Measurements from ENCODE around the gene SELENOM.
"Not testable (repeated sequence)": the region's sequence is repeated elsewhere in the genome, so short reads cannot be mapped to it uniquely, and the experiment has no call there.

Gene SELENOM

DNA sequence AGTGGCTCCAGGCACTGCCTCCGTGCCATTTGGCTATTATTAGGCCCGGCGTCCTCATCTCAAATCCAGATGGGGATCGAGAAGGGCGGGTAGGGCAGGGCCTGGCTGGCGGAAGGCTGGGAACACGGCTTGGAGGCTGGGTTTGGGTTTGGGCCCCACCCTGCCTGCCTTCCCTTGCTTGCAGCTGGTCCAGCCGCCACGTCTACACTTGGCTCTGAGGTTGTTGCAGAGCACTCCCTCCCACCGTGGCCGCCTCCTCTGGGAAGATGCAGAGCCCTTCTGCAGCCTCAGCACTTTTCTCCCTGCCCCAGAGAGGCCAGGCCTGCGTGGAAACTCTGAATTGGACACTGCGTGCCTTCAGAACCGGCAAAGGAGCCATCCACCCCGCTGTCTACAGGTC, 31.4 kb downstream of the SELENOM start:
- no peak for DNase-seq (ENCODE audit: low read depth)

DNA sequence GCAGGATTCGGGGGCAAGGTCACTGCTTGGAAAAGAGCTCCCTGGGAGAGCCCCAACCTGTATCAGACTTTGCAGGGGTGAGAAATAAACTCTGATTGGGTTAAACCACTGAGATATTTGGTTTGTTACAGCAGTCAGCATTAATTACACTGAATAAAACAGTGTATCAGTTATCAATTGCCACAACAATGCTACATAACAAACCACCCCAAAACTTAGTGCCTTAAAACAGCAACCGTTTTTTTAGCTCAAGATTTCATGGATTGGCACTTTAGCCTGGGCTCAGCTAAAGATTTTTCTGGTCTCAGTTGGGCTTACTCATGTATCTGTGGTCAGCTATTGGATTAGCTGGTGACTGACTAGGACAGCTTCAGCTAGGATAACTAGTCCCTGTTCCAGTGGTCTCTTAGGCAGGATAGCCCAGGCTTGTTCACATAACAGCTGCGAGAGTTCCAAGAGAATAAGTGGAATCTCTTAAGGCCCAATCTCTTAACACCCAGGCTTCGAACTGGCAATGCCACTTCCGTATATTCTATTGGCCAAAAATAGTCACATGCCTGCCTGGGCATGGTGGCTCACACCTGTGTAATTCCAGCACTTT, 33.7 kb downstream of the SELENOM start:
- DNase-seq (ENCODE audit: low read depth) = not testable (repeated sequence)

DNA sequence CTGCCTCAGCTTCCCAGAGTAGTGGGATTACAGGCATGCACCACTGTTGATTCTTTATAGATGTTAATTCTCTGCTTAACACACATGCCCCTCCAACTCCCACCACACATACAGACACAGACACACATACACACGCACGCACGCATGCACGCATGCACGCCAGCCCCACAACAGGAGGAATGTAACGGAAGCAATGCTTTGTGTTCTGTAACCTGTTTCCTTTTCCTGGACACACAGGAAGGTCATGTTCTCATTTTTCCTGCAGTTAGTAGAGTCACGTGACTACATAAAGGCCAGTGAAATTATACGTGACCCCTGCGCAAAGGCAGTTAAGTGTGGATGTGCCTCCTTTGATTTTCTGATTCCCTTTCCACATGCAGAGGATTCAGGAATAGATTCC, 34.2 kb downstream of the SELENOM start:
- DNase-seq (ENCODE audit: low read depth) = not testable (repeated sequence)

DNA sequence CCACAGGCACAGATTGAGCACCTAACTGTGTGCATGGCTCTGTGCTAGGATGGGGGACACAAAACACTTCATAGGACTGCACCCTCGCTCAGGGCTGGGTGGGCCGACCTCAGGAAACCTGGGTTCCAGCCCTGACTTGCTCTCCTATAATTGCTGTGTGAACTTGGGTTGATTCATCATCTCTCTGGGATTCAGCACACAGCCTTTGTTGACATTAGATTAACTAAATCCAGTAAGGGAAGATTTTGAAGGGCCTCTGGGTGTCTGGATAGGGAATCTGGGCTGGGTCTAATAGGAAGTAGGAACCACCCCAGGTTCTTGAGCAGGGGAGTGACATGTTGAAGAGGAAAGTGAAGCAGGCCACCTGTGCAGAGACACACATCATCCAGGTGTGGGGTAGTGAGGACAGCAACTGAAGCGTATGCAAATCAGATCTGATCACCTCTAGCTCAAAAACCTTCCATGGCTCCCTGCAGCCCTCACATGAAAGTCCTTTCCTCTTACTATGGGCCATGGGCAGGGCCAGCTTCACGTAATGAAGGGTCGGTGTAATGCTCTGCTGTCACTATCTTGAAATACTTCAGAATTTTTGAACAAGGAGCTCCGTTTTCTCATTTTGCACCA, 37.6 kb downstream of the SELENOM start:
- DNase-seq (ENCODE audit: low read depth) = not testable (repeated sequence)

DNA sequence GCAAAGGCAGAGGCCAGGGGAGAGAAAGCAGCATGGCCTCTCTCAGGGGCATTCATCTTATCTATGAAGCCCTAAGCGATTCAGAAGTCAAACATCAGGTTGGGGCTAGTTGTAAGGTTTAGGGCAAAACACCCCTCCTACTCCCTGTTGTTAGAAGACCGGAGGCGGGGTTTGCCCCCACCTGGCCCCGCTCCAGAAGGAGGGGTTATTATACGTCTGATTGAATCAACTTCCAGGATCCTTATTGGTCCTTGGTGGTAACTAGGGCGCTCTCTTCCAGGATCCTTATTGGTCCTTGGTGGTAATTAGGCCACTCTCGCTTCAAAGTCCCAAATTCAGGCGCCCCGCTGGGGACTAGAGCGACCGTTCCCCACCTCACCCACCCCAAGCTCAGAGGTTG, 38.4 kb downstream of the SELENOM start:
- no peak for DNase-seq (ENCODE audit: low read depth)

DNA sequence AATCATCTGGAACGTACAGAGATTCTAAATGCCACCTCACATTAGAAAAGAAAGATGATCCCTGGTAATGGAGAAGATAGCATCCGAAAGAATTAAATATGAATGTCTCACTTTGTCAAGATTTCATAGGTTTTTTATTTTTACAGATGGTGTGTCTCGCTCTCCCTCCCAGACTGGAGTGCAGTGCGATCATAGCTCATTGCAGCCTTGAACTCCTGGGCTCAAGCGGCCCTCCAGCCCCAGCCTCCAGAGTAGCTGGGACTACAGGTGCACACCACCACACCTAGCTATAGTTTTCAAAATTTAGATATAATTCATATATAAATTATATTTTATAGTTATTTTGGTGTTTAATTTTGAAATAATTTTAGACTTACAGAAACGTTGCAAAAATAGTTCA, 43.0 kb downstream of the SELENOM start:
- no peak for DNase-seq (ENCODE audit: low read depth)

DNA sequence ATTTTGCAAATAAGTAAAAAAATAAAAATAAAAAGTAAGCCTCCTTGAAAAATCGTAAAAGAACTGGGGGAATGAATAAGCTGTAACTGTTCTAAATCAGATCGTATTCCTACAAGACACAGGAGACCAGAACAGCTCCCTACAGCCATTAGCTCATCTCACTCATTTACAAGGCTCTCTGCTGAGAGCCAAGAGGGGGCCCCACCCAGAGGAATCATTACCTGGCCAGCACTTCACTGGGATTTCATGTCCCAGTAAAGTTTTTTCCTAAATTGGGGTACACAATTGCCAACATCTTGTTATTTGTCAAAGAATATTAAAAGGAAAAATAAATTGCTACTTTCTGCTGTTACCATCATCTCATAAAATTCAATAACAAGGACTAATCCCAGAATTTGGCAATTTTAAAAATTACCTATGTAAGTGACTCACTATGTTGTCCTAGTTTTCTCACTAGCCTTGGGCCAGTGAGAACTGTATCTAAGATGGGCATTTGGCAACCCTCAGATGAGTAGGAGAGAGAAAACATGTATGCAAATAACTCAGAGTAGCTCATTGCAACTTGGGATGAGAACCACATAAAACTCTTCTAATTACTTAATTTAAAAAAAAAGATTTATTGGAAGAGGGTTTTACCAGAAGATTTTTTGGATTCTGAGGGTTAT, 44.7 kb downstream of the SELENOM start:
- DNase-seq (ENCODE audit: low read depth) = no peak

DNA sequence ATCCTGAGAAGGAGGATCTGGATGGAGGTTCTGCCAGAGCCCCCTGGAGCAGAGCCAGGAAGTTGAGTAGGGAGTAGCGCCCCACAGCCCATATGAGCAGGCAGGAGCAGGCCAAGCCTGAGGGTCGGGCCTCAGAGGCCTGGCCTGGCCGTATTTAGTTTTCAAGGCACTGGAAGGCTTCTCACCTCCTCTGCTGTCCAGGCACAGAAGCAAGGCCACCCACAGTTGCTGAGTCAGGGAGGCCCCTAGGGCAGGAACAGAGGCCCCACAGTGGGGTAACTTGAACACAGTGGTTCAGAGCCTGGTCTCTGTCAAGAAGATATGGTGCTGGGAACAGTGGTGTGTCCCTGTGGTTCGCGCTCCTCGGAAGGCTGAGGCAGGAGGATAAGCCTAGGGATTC, 47.7 kb downstream of the SELENOM start:
- DNase-seq (ENCODE audit: low read depth) = not testable (repeated sequence)

DNA sequence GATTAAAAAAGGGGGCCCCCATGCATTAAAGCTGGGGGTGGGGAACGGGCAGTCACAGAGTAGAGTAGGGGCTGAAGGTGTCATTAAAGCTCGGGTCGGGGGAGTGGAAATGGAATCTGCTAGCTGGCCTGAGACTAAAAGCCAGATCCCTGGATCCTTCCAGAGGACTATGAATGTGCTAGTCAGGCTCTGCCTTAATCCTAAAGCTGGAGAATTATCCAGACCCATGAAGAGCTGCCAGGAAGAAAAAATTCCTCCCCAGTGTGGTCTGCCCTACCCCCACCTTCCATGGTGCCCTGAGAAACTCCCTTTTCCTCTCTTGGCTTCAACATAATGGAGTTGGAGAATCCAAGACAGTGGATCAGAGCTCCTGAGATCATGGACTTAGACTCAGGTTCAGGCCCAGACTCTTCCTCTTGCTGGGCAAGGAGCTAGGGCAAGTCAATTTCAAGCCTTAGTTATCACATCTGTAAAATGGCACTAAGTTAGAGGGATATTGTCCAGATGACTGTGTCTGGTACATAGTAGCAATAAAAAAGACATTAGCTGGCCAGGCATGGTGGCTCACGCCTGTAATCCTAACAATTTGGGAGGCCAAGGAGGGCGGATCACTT, 50.3 kb downstream of the SELENOM start:
- DNase-seq (ENCODE audit: low read depth) = no peak

DNA sequence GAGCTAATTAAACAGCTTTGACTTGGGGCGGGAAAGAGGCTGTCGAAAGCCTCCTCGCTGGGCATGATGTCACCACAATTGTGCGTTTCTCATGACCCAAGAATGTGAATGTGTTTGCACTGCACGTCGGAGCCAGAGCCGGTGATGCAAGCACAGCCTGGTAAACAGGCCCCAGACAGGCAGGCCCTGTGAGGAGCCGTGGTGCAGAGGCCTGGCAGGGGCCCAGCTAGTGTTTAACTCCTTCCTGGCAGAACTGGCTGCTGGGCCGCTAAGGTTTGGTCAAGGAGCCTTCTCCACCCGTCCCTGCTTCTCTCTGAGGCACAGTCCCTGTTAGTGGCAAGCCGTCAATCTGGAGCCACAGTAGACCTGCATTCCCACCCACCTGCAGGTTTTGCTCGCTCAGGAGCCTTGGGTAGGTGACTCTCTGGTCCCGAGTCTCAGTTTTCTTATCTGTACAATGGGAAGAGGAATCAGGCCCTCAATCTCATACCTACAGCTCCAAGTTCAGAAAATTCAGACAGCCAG, 51.7 kb downstream of the SELENOM start:
- no peak for DNase-seq (ENCODE audit: low read depth)

DNA sequence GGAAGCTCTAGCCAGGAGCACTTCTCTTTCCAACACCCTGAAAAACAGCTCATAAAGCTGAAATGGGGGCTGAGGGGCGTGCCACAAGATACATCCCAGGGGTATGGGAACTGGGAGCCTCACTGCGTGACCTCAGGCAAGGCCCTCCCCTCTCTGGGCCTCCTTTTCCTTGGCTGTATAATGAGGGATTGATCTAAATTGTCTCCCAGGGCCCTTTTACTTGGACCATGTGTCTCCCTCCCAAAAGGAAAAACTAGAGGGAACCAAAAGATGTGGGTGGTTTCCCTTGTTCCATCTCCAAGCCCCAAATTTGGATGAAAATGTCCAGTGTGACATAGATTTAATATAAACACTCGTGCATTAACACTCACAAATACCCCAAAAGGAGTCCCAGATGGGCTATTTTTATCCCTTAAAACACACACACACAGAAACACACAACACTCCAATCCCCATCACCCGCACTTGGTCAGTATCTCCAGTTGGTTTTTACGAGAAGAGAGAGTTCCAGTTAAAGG, 52.2 kb downstream of the SELENOM start:
- DNase-seq (ENCODE audit: low read depth) = no peak

Data from CMK (cell line).